Measurements from ENCODE around the gene APOM.

The APOM gene

GRCh38 chr6:31681135-31681671 is 25.5 kb downstream of the APOM start:
- DNase-seq: peak; percentile 57 to 66

GRCh38 chr6:31683591-31683990 is 27.9 kb downstream of the APOM start:
- DNase-seq: no peak

GRCh38 chr6:31686483-31686882 is 30.8 kb downstream of the APOM start:
- no peak for DNase-seq

GRCh38 chr6:31687321-31687720 is 31.6 kb downstream of the APOM start:
- no peak for DNase-seq

- no peak for DNase-seq
Measured at GRCh38 chr6:31687860-31688693, 32.4 kb downstream of the APOM start.

- DNase-seq: peak in 1 of 2 experiments; percentile 24
Measured at GRCh38 chr6:31689249-31690110, 33.8 kb downstream of the APOM start.

- no peak for DNase-seq
Measured at GRCh38 chr6:31690231-31691077, 34.8 kb downstream of the APOM start.

- DNase-seq: no peak
Measured at GRCh38 chr6:31691078-31691463, 35.4 kb downstream of the APOM start.

- DNase-seq: no peak
Measured at GRCh38 chr6:31691564-31692108, 35.9 kb downstream of the APOM start.

- no peak for DNase-seq
Measured at GRCh38 chr6:31692353-31692752, 36.7 kb downstream of the APOM start.

- DNase-seq: no peak
Measured at GRCh38 chr6:31692886-31693285, 37.2 kb downstream of the APOM start.

- no peak for DNase-seq
Measured at GRCh38 chr6:31693535-31693934, 37.8 kb downstream of the APOM start.

- DNase-seq: no peak
Measured at GRCh38 chr6:31697555-31697954, 41.9 kb downstream of the APOM start.

GRCh38 chr6:31700740-31701401 is 45.2 kb downstream of the APOM start:
- DNase-seq: no peak

GRCh38 chr6:31701666-31702404 is 46.1 kb downstream of the APOM start:
- no peak for DNase-seq

- DNase-seq: peak; percentile 44 to 51
Measured at GRCh38 chr6:31702405-31702818, 46.7 kb downstream of the APOM start.

- DNase-seq: peak; percentile 98 to 99
Measured at GRCh38 chr6:31702819-31703716, 47.4 kb downstream of the APOM start, which contains the start of gene ABHD16A. TSS of gene ABHD16A (minus strand) at chr6:31703324. CDS start at chr6:31703281, 43 bp downstream.

GRCh38 chr6:31705931-31706330 is 50.2 kb downstream of the APOM start:
- DNase-seq: no peak

GRCh38 chr6:31706599-31706998 is 50.9 kb downstream of the APOM start, which contains the start of gene LY6G6F:
TSS of gene LY6G6F (plus strand) at chr6:31706866. CDS start at chr6:31706907, 41 bp downstream.
- DNase-seq: no peak

GRCh38 chr6:31707701-31708100 is 52.0 kb downstream of the APOM start:
- no peak for DNase-seq
